ENCODE results near the gene MITF. TPM values are rescaled to one million over a fixed set of nuclear protein-coding genes. Genes with fewer than 3 reads are reported as not detected.

The MITF gene
- total and polyA plus RNA-seq, 7 experiments from 2014 or later, result 0.54 to 3.9 (median 1.2) TPM; not detected in 3

GRCh38 chr3:69752241-69752640 is 13.0 kb downstream of the MITF start:
- Mint-ChIP-seq H3K4me1 (peaks cover 0 to 9% (median 5%) of the 10 kb centered on the region in 7 donors), H3K36me3 (peaks cover 0 to 2% (median 0%) of the 10 kb centered on the region in 5 donors), H3K27ac (no peak overlapping the region), H3K27me3 (peaks cover 0 to 12% (median 0%) of the 10 kb centered on the region in 5 donors), H3K9me3 (peaks cover 0 to 17% (median 5%) of the 10 kb centered on the region in 11 donors), H3K4me3 (no peak overlapping the region)
- ATAC-seq (no peak), DNase-seq (no peak)
- no peaks in the 10 kb centered on the region for H3K27me3 ChIP-seq (ENCODE audit: control insufficient read depth in 2 of 2, insufficient read depth in 2 of 2, low read length in 2 of 2)
- no peaks in the 10 kb centered on the region for H3K36me3 ChIP-seq (ENCODE audit: control insufficient read depth in 2 of 3, insufficient read depth in 3 of 3, low read length in 3 of 3)
- H3K4me1 ChIP-seq (ENCODE audit: control insufficient read depth in 2 of 2, insufficient read depth in 2 of 2, low read length in 2 of 2), result no peaks in the 10 kb centered on the region
- intact Hi-C loops (cut with micrococcal nuclease), result no loop called here
- CTCF ChIA-PET, result no interaction called here
- H3K9me3 ChIP-seq (ENCODE audit: control insufficient read depth in 2 of 3, low read length in 3 of 3), result no peaks in the 10 kb centered on the region
- POLR2A ChIA-PET, result no interaction called here
- no peak overlapping the region for H3K4me3 ChIP-seq (ENCODE audit: low read length)
- no peak overlapping the region for H3K27ac ChIP-seq (ENCODE audit: low read depth, low read length)

DNA sequence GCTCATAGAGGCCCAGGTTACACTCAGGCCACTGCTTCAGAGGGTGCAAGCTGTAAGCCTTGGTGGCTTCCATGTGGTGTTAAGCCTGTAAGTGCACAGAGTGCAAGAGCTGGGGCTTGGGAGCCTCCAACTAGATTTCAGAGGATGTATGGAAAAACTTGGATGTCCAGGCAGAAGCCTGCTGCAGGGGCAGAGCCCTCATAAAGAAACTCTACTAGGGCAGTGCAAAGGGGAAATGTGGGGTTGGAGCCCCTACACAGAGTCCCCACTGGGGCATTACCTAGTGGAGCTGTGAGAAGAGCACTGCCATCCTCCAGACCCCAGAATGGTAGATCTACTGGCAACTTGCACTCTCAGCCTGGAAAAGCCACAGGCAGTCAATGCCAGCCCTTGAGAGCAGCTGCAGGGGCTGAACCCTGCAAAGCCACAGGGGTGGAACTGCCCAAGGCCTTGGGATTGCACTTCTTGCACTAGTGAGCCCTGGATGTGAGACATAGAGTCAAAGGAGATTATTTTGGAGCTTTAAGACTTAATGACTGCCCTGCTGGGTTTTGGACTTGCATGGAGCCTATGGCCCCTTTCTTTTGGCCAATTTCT is 14.0 kb downstream of the MITF start:
- Mint-ChIP-seq H3K4me1 (peaks cover 0 to 4% (median 0%) of the 10 kb centered on the region in 7 donors), H3K27me3 (peaks cover 0 to 17% (median 0%) of the 10 kb centered on the region in 5 donors), H3K36me3 (peaks cover 0 to 3% (median 0%) of the 10 kb centered on the region in 5 donors), H3K9me3 (peaks cover 0 to 17% (median 5%) of the 10 kb centered on the region in 11 donors), H3K4me3 (no peak overlapping the region), H3K27ac (no peak overlapping the region)
- intact Hi-C loops (cut with micrococcal nuclease), result no loop called here
- H3K27ac ChIP-seq (ENCODE audit: low read depth, low read length), result no peak overlapping the region
- ChIA-PET CTCF (no interaction called here), POLR2A (no interaction called here)
- H3K27me3 ChIP-seq (ENCODE audit: control insufficient read depth in 2 of 2, insufficient read depth in 2 of 2, low read length in 2 of 2), result no peaks in the 10 kb centered on the region
- H3K4me3 ChIP-seq (ENCODE audit: low read length), result no peak overlapping the region
- no peak for DNase-seq
- H3K4me1 ChIP-seq (ENCODE audit: control insufficient read depth in 2 of 2, insufficient read depth in 2 of 2, low read length in 2 of 2), result no peaks in the 10 kb centered on the region
- H3K36me3 ChIP-seq (ENCODE audit: control insufficient read depth in 2 of 3, insufficient read depth in 3 of 3, low read length in 3 of 3), result no peaks in the 10 kb centered on the region
- H3K9me3 ChIP-seq (ENCODE audit: control insufficient read depth in 2 of 3, low read length in 3 of 3), result no peaks in the 10 kb centered on the region
- no peak for ATAC-seq

GRCh38 chr3:69755795-69756194 is 16.5 kb downstream of the MITF start:
- peaks cover 0 to 4% (median 0%) of the 10 kb centered on the region in 7 donors for H3K4me1 Mint-ChIP-seq

GRCh38 chr3:69761896-69762767 is 22.9 kb downstream of the MITF start:
- no peak overlapping the region for H3K4me3 Mint-ChIP-seq
- peaks cover 0 to 2% (median 0%) of the 10 kb centered on the region in 5 donors for H3K36me3 Mint-ChIP-seq
- POLR2A ChIA-PET, result no interaction called here
- Histone ChIP-seq H3K4me3 (ENCODE audit: low read length) (no peak overlapping the region), H3K9me3 (ENCODE audit: control insufficient read depth in 2 of 3, low read length in 3 of 3) (no peaks in the 10 kb centered on the region), H3K4me1 (ENCODE audit: control insufficient read depth in 2 of 2, insufficient read depth in 2 of 2, low read length in 2 of 2) (no peaks in the 10 kb centered on the region), H3K36me3 (ENCODE audit: control insufficient read depth in 2 of 3, insufficient read depth in 3 of 3, low read length in 3 of 3) (no peaks in the 10 kb centered on the region), H3K27ac (ENCODE audit: low read depth, low read length) (no peak overlapping the region), H3K27me3 (ENCODE audit: control insufficient read depth in 2 of 2, insufficient read depth in 2 of 2, low read length in 2 of 2) (no peaks in the 10 kb centered on the region)
- H3K9me3 Mint-ChIP-seq, result peaks cover 0 to 5% (median 0%) of the 10 kb centered on the region in 11 donors
- peaks cover 0 to 2% (median 0%) of the 10 kb centered on the region in 7 donors for H3K4me1 Mint-ChIP-seq
- no peak for DNase-seq
- ATAC-seq, result no peak
- peaks cover 0 to 15% (median 4%) of the 10 kb centered on the region in 5 donors for H3K27me3 Mint-ChIP-seq
- no peak overlapping the region for H3K27ac Mint-ChIP-seq
- intact Hi-C loops (cut with micrococcal nuclease), result no loop called here
- CTCF ChIA-PET, result no interaction called here

More at GRCh38 chr3:69755795-69756194, 16.5 kb downstream of the MITF start:
- peaks cover 0 to 17% (median 0%) of the 10 kb centered on the region in 5 donors for H3K27me3 Mint-ChIP-seq
- DNase-seq, result no peak
- H3K4me3 Mint-ChIP-seq, result no peak overlapping the region
- peaks cover 0 to 3% (median 0%) of the 10 kb centered on the region in 5 donors for H3K36me3 Mint-ChIP-seq
- Histone ChIP-seq H3K9me3 (ENCODE audit: control insufficient read depth in 2 of 3, low read length in 3 of 3) (no peaks in the 10 kb centered on the region), H3K36me3 (ENCODE audit: control insufficient read depth in 2 of 3, insufficient read depth in 3 of 3, low read length in 3 of 3) (no peaks in the 10 kb centered on the region), H3K4me3 (ENCODE audit: low read length) (no peak overlapping the region), H3K4me1 (ENCODE audit: control insufficient read depth in 2 of 2, insufficient read depth in 2 of 2, low read length in 2 of 2) (no peaks in the 10 kb centered on the region), H3K27me3 (ENCODE audit: control insufficient read depth in 2 of 2, insufficient read depth in 2 of 2, low read length in 2 of 2) (no peaks in the 10 kb centered on the region), H3K27ac (ENCODE audit: low read depth, low read length) (no peak overlapping the region)
- ChIA-PET POLR2A (no interaction called here), CTCF (no interaction called here)
- peaks cover 0 to 17% (median 5%) of the 10 kb centered on the region in 11 donors for H3K9me3 Mint-ChIP-seq
- no peak overlapping the region for H3K27ac Mint-ChIP-seq
- intact Hi-C loops (cut with micrococcal nuclease), result no loop called here
- ATAC-seq, result no peak

- Histone ChIP-seq H3K27ac (ENCODE audit: low read depth, low read length) (no peak overlapping the region), H3K27me3 (ENCODE audit: control insufficient read depth in 2 of 2, insufficient read depth in 2 of 2, low read length in 2 of 2) (no peaks in the 10 kb centered on the region), H3K4me3 (ENCODE audit: low read length) (no peak overlapping the region), H3K4me1 (ENCODE audit: control insufficient read depth in 2 of 2, insufficient read depth in 2 of 2, low read length in 2 of 2) (no peaks in the 10 kb centered on the region), H3K9me3 (ENCODE audit: control insufficient read depth in 2 of 3, low read length in 3 of 3) (no peaks in the 10 kb centered on the region), H3K36me3 (ENCODE audit: control insufficient read depth in 2 of 3, insufficient read depth in 3 of 3, low read length in 3 of 3) (no peaks in the 10 kb centered on the region)
- Mint-ChIP-seq H3K4me1 (peaks cover 0 to 2% (median 0%) of the 10 kb centered on the region in 7 donors), H3K36me3 (no peaks in the 10 kb centered on the region), H3K9me3 (peaks cover 0 to 5% (median 0%) of the 10 kb centered on the region in 11 donors), H3K4me3 (no peak overlapping the region), H3K27ac (no peak overlapping the region), H3K27me3 (peaks cover 0 to 9% (median 4%) of the 10 kb centered on the region in 5 donors)
- ChIA-PET POLR2A (no interaction called here), CTCF (no interaction called here)
- ATAC-seq (no peak), DNase-seq (no peak)
- intact Hi-C loops (cut with micrococcal nuclease), result no loop called here
Observed at GRCh38 chr3:69762768-69763229, 23.5 kb downstream of the MITF start.

DNA sequence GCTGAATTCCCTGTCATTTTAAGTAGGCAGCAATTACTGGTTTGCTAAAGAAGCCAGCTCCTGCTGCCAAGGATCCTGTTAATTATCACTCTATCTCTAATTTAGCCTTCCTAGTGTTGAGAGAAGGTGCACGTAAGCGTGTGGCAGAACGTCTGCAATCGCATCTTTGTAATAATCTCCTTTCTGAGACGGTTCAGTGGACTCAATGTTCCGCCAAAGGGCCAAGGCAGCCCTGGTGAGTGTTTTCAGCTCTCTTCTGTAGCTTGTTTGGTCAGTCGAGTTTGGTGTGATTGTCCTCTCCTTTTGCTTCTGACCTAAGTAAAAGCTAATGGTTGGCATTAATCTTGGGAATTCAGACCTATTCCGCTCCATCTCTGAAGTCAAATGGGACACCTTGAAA is 24.2 kb downstream of the MITF start:
- POLR2A ChIA-PET, result no interaction called here
- Mint-ChIP-seq H3K9me3 (peaks cover 0 to 5% (median 0%) of the 10 kb centered on the region in 11 donors), H3K27ac (no peak overlapping the region), H3K4me1 (peaks cover 0 to 2% (median 0%) of the 10 kb centered on the region in 7 donors), H3K36me3 (no peaks in the 10 kb centered on the region), H3K27me3 (peaks cover 0 to 9% (median 5%) of the 10 kb centered on the region in 5 donors), H3K4me3 (no peak overlapping the region)
- Histone ChIP-seq H3K27ac (ENCODE audit: low read depth, low read length) (no peak overlapping the region), H3K27me3 (ENCODE audit: control insufficient read depth in 2 of 2, insufficient read depth in 2 of 2, low read length in 2 of 2) (no peaks in the 10 kb centered on the region), H3K9me3 (ENCODE audit: control insufficient read depth in 2 of 3, low read length in 3 of 3) (no peaks in the 10 kb centered on the region), H3K36me3 (ENCODE audit: control insufficient read depth in 2 of 3, insufficient read depth in 3 of 3, low read length in 3 of 3) (no peaks in the 10 kb centered on the region), H3K4me1 (ENCODE audit: control insufficient read depth in 2 of 2, insufficient read depth in 2 of 2, low read length in 2 of 2) (no peaks in the 10 kb centered on the region), H3K4me3 (ENCODE audit: low read length) (no peak overlapping the region)
- intact Hi-C loops (cut with micrococcal nuclease), result no loop called here
- DNase-seq (no peak), ATAC-seq (no peak)
- CTCF ChIA-PET, result no interaction called here

Data from naive thymus-derived CD4-positive, alpha-beta T cell (primary cell).